H9 (cell line): Measurements from ENCODE around the gene TNC. TPM values are rescaled to one million over a fixed set of nuclear protein-coding genes. Genes with fewer than 3 reads are reported as not detected.

Experiments used
- DNase-seq: peaks from one replicate; pipeline ENCODE4 v3.0.0-alpha.2; 2017
- H2AFZ ChIP-seq: one replicate; pipeline ENCODE4 v1.6.1; 2013; ENCODE audit warnings: mild to moderate bottlenecking, low read length, control low read depth, moderate library complexity
- H2AK5ac ChIP-seq: 2 replicates; pipeline ENCODE4 v1.6.1; 2013; ENCODE audit warnings: low read length, control low read depth, mixed read lengths; ENCODE audit not compliant: insufficient read length
- H2BK120ac ChIP-seq: one replicate; pipeline ENCODE4 v1.6.1; 2013; ENCODE audit warnings: low read depth, mild to moderate bottlenecking, low read length, control low read depth, inconsistent platforms; ENCODE audit not compliant: poor library complexity, severe bottlenecking
- H2BK12ac ChIP-seq: 2 replicates; pipeline ENCODE4 v1.6.1; 2013; ENCODE audit warnings: low read length, control low read depth, mixed read lengths, low read depth; ENCODE audit not compliant: insufficient read length
- H2BK15ac ChIP-seq: 2 replicates; pipeline ENCODE4 v1.6.1; 2013; ENCODE audit warnings: low read depth, low read length, control low read depth
- H2BK20ac ChIP-seq: one replicate; pipeline ENCODE4 v1.6.1; 2013; ENCODE audit warnings: low read depth, mild to moderate bottlenecking, low read length, control low read depth, inconsistent platforms; ENCODE audit not compliant: poor library complexity, severe bottlenecking
- H2BK5ac ChIP-seq: 2 replicates; pipeline ENCODE4 v1.6.1; 2013; ENCODE audit warnings: low read length, control low read depth, mixed read lengths; ENCODE audit not compliant: insufficient read length
- H3K14ac ChIP-seq: 2 replicates; pipeline ENCODE4 v1.6.1; 2013; ENCODE audit warnings: low read length, control low read depth; ENCODE audit not compliant: insufficient read depth
- H3K18ac ChIP-seq: 2 replicates; pipeline ENCODE4 v1.6.1; 2013; ENCODE audit warnings: low read depth, mild to moderate bottlenecking, mixed read lengths, low read length, control low read depth; ENCODE audit not compliant: insufficient read length
- H3K23ac ChIP-seq: 2 replicates; pipeline ENCODE4 v1.6.1; 2013; ENCODE audit warnings: low read length, control low read depth, mixed read lengths, low read depth; ENCODE audit not compliant: insufficient read length
- H3K23me2 ChIP-seq: 2 replicates; pipeline ENCODE4 v1.6.1; 2013; ENCODE audit warnings: low read depth, mild to moderate bottlenecking, mixed read lengths, low read length, control low read depth; ENCODE audit not compliant: insufficient read length, poor library complexity, severe bottlenecking
- H3K27ac ChIP-seq: 2 replicates; pipeline ENCODE4 v1.5.1; 2013; ENCODE audit warnings: low read length, control low read depth, mixed read lengths, low read depth; ENCODE audit not compliant: insufficient read length
- H3K27me3 ChIP-seq: 2 replicates; pipeline ENCODE4 v1.6.1; 2013; ENCODE audit warnings: low read length, control low read depth, inconsistent platforms; ENCODE audit not compliant: insufficient read depth
- H3K4ac ChIP-seq: 2 replicates; pipeline ENCODE4 v1.6.1; 2013; ENCODE audit warnings: low read depth, mild to moderate bottlenecking, control low read depth, inconsistent platforms, low read length, moderate library complexity
- H3K4me1 ChIP-seq: 2 replicates; pipeline ENCODE4 v1.6.1; 2013; ENCODE audit warnings: low read length, control low read depth, inconsistent platforms; ENCODE audit not compliant: insufficient read depth
- H3K4me2 ChIP-seq: 2 replicates; pipeline ENCODE4 v1.6.1; 2013; ENCODE audit warnings: low read length, control low read depth, mixed read lengths; ENCODE audit not compliant: insufficient read length, insufficient read depth
- H3K56ac ChIP-seq: 2 replicates; pipeline ENCODE4 v1.6.1; 2013; ENCODE audit warnings: low read depth, mild to moderate bottlenecking, mixed read lengths, low read length, control low read depth; ENCODE audit not compliant: insufficient read length
- H3K79me1 ChIP-seq: 2 replicates; pipeline ENCODE4 v1.6.1; 2013; ENCODE audit warnings: low read depth, mild to moderate bottlenecking, moderate library complexity, low read length, control low read depth, inconsistent platforms; ENCODE audit not compliant: insufficient read depth, poor library complexity, severe bottlenecking
- H3K79me2 ChIP-seq: 2 replicates; pipeline ENCODE4 v1.6.1; 2013; ENCODE audit warnings: low read length, control low read depth, inconsistent platforms; ENCODE audit not compliant: insufficient read depth
- H3K9ac ChIP-seq: 2 replicates; pipeline ENCODE4 v1.6.1; 2013; ENCODE audit warnings: low read length, control low read depth, mixed read lengths; ENCODE audit not compliant: insufficient read length; ENCODE audit errors: extremely low read depth
- H3K9me3 ChIP-seq: one replicate; pipeline ENCODE4 v1.6.1; 2013; ENCODE audit warnings: low read depth, low read length, inconsistent platforms; ENCODE audit not compliant: control insufficient read depth
- H3T11ph ChIP-seq: one replicate; pipeline ENCODE4 v1.6.1; 2013; ENCODE audit warnings: mild to moderate bottlenecking, low read length, control low read depth, inconsistent platforms
- H4K20me1 ChIP-seq: one replicate; pipeline ENCODE4 v1.6.1; 2013; ENCODE audit not compliant: control insufficient read depth, insufficient read length, insufficient read depth
- H4K5ac ChIP-seq: 2 replicates; pipeline ENCODE4 v1.6.1; 2013; ENCODE audit warnings: low read depth, mild to moderate bottlenecking, mixed read lengths, low read length, control low read depth; ENCODE audit not compliant: insufficient read length
- H4K8ac ChIP-seq: replicated peaks from 2 replicates; pipeline ENCODE4 v1.6.1; 2013; ENCODE audit warnings: low read length, control low read depth, mixed read lengths, low read depth; ENCODE audit not compliant: insufficient read length
- H4K91ac ChIP-seq: 2 replicates; pipeline ENCODE4 v1.6.1; 2013; ENCODE audit warnings: low read depth, mild to moderate bottlenecking, moderate library complexity, mixed read lengths, low read length, control low read depth; ENCODE audit not compliant: insufficient read length
- H3K27ac Mint-ChIP-seq, 3 experiments: 2 replicates in 2 of 3; 3 replicates in 1 of 3; pipeline ENCODE4 v1.8.0; 2020 to 2021; ENCODE audit warnings: mixed read lengths in 3 of 3, mild to moderate bottlenecking in 1 of 3, moderate library complexity in 1 of 3
- H3K27me3 Mint-ChIP-seq: 2 replicates; pipeline ENCODE4 v1.8.0; 2021; ENCODE audit warnings: low read depth, mild to moderate bottlenecking, moderate library complexity, mixed read lengths
- H3K36me3 Mint-ChIP-seq, 3 experiments: 2 replicates in 2 of 3; 3 replicates in 1 of 3; pipeline ENCODE4 v1.8.0; 2020 to 2021; ENCODE audit warnings: low read depth in 3 of 3, mixed read lengths in 3 of 3; ENCODE audit not compliant: insufficient read depth in 1 of 3
- H3K4me1 Mint-ChIP-seq, 2 experiments: 2 replicates each; pipeline ENCODE4 v1.8.0; 2020; ENCODE audit warnings: mixed read lengths in 2 of 2
- H3K4me3 Mint-ChIP-seq, 2 experiments: 2 replicates in 1 of 2; 3 replicates in 1 of 2; pipeline ENCODE4 v1.8.0; 2020 to 2021; ENCODE audit warnings: mild to moderate bottlenecking in 2 of 2, mixed read lengths in 2 of 2, moderate library complexity in 1 of 2
- H3K9me3 Mint-ChIP-seq, 2 experiments: 2 replicates in 1 of 2; 3 replicates in 1 of 2; pipeline ENCODE4 v1.8.0; 2020; ENCODE audit warnings: mild to moderate bottlenecking in 2 of 2, mixed read lengths in 2 of 2, moderate library complexity in 1 of 2
- CTCF ChIP-seq: fragments of 200-600 bp; sonication (generic); conservative IDR thresholded peaks from 3 replicates; pipeline ENCODE4 v1.8.0; 2021; ENCODE audit warnings: antibody characterized with exemption, mild to moderate bottlenecking
- WGBS: extraction: QIAGEN DNeasy Blood & Tissue Kit; methylation state at CpG from one replicate; pipeline ENCODE4 v1.1.7; 2013; ENCODE audit warnings: missing lambda C conversion rate, low lambda C conversion rate, mixed read lengths; ENCODE audit not compliant: insufficient read length; ENCODE audit errors: extremely low coverage; 5-methylcytosine and 5-hydroxymethylcytosine counted together
- total RNA-seq: library from RNA; stranded (reverse); gene quantifications from 2 replicates; pipeline ENCODE4 v1.2.1, GENCODE V29; 2021

The TNC gene
- total RNA-seq, 1 experiment from 2014 or later = 0.63 TPM

DNA sequence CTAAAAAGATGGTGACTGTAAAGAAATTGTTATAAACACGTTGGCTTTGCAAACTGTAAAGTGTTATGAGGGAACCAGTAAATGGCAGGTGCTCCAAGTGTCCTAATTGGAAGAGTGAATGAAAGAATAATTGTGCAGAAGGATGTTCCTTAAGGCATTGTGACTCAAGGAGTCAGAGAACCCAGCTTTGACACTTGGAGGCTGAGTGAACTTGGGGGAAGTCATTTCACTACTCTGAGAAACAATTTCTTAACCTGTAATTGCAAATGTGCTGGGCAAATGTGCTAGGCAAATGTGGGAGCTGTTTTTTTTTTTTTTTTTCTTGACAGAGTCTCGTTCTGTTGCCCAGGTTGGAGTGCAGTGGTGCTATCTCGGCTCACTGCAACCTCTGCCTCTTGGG, 103.5 kb downstream of the TNC start:
- H3K56ac ChIP-seq = no peak overlapping the region
- H3K9ac ChIP-seq = no peak overlapping the region
- no peaks in the 10 kb centered on the region for H3K36me3 Mint-ChIP-seq
- no peaks in the 10 kb centered on the region for H3K4me1 Mint-ChIP-seq
- no peak overlapping the region for H2BK120ac ChIP-seq
- H2BK5ac ChIP-seq = no peak overlapping the region
- no peak overlapping the region for H3K27ac ChIP-seq
- no peak overlapping the region for H2BK15ac ChIP-seq
- H3K4me1 ChIP-seq = no peaks in the 10 kb centered on the region
- no peak overlapping the region for H2BK12ac ChIP-seq
- H3K23me2 ChIP-seq = no peaks in the 10 kb centered on the region
- no CpG with 5 or more reads among the region's 3 CpGs for WGBS
- H4K91ac ChIP-seq = no peak overlapping the region
- H4K5ac ChIP-seq = no peak overlapping the region
- no peak overlapping the region for H3K4me3 Mint-ChIP-seq
- no peak overlapping the region for H2AK5ac ChIP-seq
- no peaks in the 10 kb centered on the region for H3K79me1 ChIP-seq
- H3K14ac ChIP-seq = no peak overlapping the region
- H3K9me3 Mint-ChIP-seq = no peaks in the 10 kb centered on the region
- H3K18ac ChIP-seq = no peak overlapping the region
- no peak overlapping the region for H2BK20ac ChIP-seq
- no peak overlapping the region for H3T11ph ChIP-seq
- H4K20me1 ChIP-seq = no peaks in the 10 kb centered on the region
- H3K4me2 ChIP-seq = no peak overlapping the region
- H2AFZ ChIP-seq = no peak overlapping the region
- no peaks in the 10 kb centered on the region for H3K27me3 ChIP-seq
- no peak overlapping the region for H4K8ac ChIP-seq
- H3K79me2 ChIP-seq = no peaks in the 10 kb centered on the region
- TF ChIP-seq CTCF = no peak
- no peak overlapping the region for H3K4ac ChIP-seq
- H3K9me3 ChIP-seq = no peaks in the 10 kb centered on the region
- H3K23ac ChIP-seq = no peak overlapping the region
- DNase-seq = no peak
- peaks cover 66% of the 10 kb centered on the region for H3K27me3 Mint-ChIP-seq
- H3K27ac Mint-ChIP-seq = no peak overlapping the region
